ENCODE data around the gene OTULIN.

OTULIN gene

GRCh38 chr5:14701556-14701955, 37.0 kb downstream of the OTULIN start:
- no peak for ATAC-seq
- no peak for TF ChIP-seq PATZ1 (CRISPR knock-in tag; IDR thresholded peaks at IDR 0.05; ENCODE audit: borderline replicate concordance)
- TF ChIP-seq ESRRG (CRISPR knock-in tag; IDR thresholded peaks at IDR 0.05): no peak
- TF ChIP-seq ZNF8 (CRISPR knock-in tag; IDR thresholded peaks at IDR 0.05): no peak
- no peak for TF ChIP-seq CREB5 (CRISPR knock-in tag; IDR thresholded peaks at IDR 0.05; ENCODE audit: low read depth)
- TF ChIP-seq ZC3H10 (CRISPR knock-in tag; IDR thresholded peaks at IDR 0.05): no peak
- TF ChIP-seq ISL1 (CRISPR knock-in tag; IDR thresholded peaks at IDR 0.05): no peak
- no peak for TF ChIP-seq ARNTL (CRISPR knock-in tag; IDR thresholded peaks at IDR 0.05; ENCODE audit: borderline replicate concordance, low read depth)
- no peak for TF ChIP-seq ZFP30 (CRISPR knock-in tag; IDR thresholded peaks at IDR 0.05)
- TF ChIP-seq ZFP3 (CRISPR knock-in tag; IDR thresholded peaks at IDR 0.05): no peak
- TF ChIP-seq ZNF565 (CRISPR knock-in tag; conservative IDR thresholded peaks at IDR 0.05; ENCODE audit: low read depth): no peak
- no peak for TF ChIP-seq ZNF70 (CRISPR knock-in tag; IDR thresholded peaks at IDR 0.05)
- no peak for TF ChIP-seq TOX (CRISPR knock-in tag; IDR thresholded peaks at IDR 0.05; ENCODE audit: borderline replicate concordance)
- no peak for TF ChIP-seq CSRNP3 (CRISPR knock-in tag; IDR thresholded peaks at IDR 0.05)
- no peak for TF ChIP-seq GLIS3 (CRISPR knock-in tag; IDR thresholded peaks at IDR 0.05)

GRCh38 chr5:14702238-14702839, 37.8 kb downstream of the OTULIN start:
- no peak for ATAC-seq
- TF ChIP-seq ZNF70 (CRISPR knock-in tag; IDR thresholded peaks at IDR 0.05) (no peak), CREB5 (CRISPR knock-in tag; IDR thresholded peaks at IDR 0.05; ENCODE audit: low read depth) (no peak), CSDC2 (CRISPR knock-in tag; IDR thresholded peaks at IDR 0.05) (no peak), ZFP30 (CRISPR knock-in tag; IDR thresholded peaks at IDR 0.05) (no peak), RARB (CRISPR knock-in tag; IDR thresholded peaks at IDR 0.05) (no peak), TCF4 (CRISPR knock-in tag; IDR thresholded peaks at IDR 0.05; ENCODE audit: borderline replicate concordance) (no peak), OSR1 (CRISPR knock-in tag; IDR thresholded peaks at IDR 0.05) (no peak), TOX (CRISPR knock-in tag; IDR thresholded peaks at IDR 0.05; ENCODE audit: borderline replicate concordance) (no peak), GLIS3 (CRISPR knock-in tag; IDR thresholded peaks at IDR 0.05) (no peak), ZNF565 (CRISPR knock-in tag; conservative IDR thresholded peaks at IDR 0.05; ENCODE audit: low read depth) (no peak), PATZ1 (CRISPR knock-in tag; IDR thresholded peaks at IDR 0.05; ENCODE audit: borderline replicate concordance) (no peak), POU6F1 (CRISPR knock-in tag; IDR thresholded peaks at IDR 0.05; ENCODE audit: borderline replicate concordance, low read depth) (no peak)

- ATAC-seq: no peak
- TF ChIP-seq PATZ1 (CRISPR knock-in tag; IDR thresholded peaks at IDR 0.05; ENCODE audit: borderline replicate concordance) (no peak), ZNF565 (CRISPR knock-in tag; conservative IDR thresholded peaks at IDR 0.05; ENCODE audit: low read depth) (no peak), RARB (CRISPR knock-in tag; IDR thresholded peaks at IDR 0.05) (no peak), GLIS3 (CRISPR knock-in tag; IDR thresholded peaks at IDR 0.05) (no peak), ZNF70 (CRISPR knock-in tag; IDR thresholded peaks at IDR 0.05) (no peak), TSHZ2 (CRISPR knock-in tag; IDR thresholded peaks at IDR 0.05) (no peak), ZNF8 (CRISPR knock-in tag; IDR thresholded peaks at IDR 0.05) (no peak), BACH2 (CRISPR knock-in tag; IDR thresholded peaks at IDR 0.05; ENCODE audit: borderline replicate concordance) (no peak), ARNTL (CRISPR knock-in tag; IDR thresholded peaks at IDR 0.05; ENCODE audit: borderline replicate concordance, low read depth) (no peak)
Measured at GRCh38 chr5:14705556-14705955, 41.0 kb downstream of the OTULIN start.

Measured in SK-N-SH treated with all-trans-retinoic acid at 6 μM for 48 hours (cell line).